BLaER1 (cell line): ENCODE data around the gene ABT1.

Experiments
- H3K27ac ChIP-seq: shearing (Covaris generic); formaldehyde crosslinking; 2 replicates; pipeline ENCODE4 v1.8.1; 2022
- H3K27me3 ChIP-seq: shearing (Covaris generic); formaldehyde crosslinking; 2 replicates; pipeline ENCODE4 v1.8.1; 2022
- H3K36me3 ChIP-seq: shearing (Covaris generic); formaldehyde crosslinking; 2 replicates; pipeline ENCODE4 v1.8.1; 2022
- H3K4me1 ChIP-seq: shearing (Covaris generic); formaldehyde crosslinking; 2 replicates; pipeline ENCODE4 v1.8.1; 2022
- H3K4me2 ChIP-seq: shearing (Covaris generic); formaldehyde crosslinking; 2 replicates; pipeline ENCODE4 v1.8.1; 2022
- H3K4me3 ChIP-seq: shearing (Covaris generic); formaldehyde crosslinking; 2 replicates; pipeline ENCODE4 v1.8.1; 2022
- H3K9ac ChIP-seq: shearing (Covaris generic); formaldehyde crosslinking; 2 replicates; pipeline ENCODE4 v1.8.1; 2022
- H3K9me3 ChIP-seq: shearing (Covaris generic); formaldehyde crosslinking; 2 replicates; pipeline ENCODE4 v1.8.1; 2022
- H4K20me1 ChIP-seq: shearing (Covaris generic); formaldehyde crosslinking; 2 replicates; pipeline ENCODE4 v1.8.1; 2022
- Cebpa-rat ChIP-seq: shearing (Covaris generic); IDR thresholded peaks from 2 replicates; pipeline ENCODE4 v1.8.1; 2022

The ABT1 gene

GRCh38 chr6:26575494-26575939 is 21.2 kb upstream of the ABT1 start:
- Histone ChIP-seq H3K9me3 (peaks cover 20% of the 10 kb centered on the region), H3K27ac (no peak overlapping the region), H3K9ac (no peak overlapping the region), H4K20me1 (no peaks in the 10 kb centered on the region), H3K4me3 (no peak overlapping the region), H3K4me1 (peaks cover 13% of the 10 kb centered on the region), H3K27me3 (no peaks in the 10 kb centered on the region), H3K4me2 (no peak overlapping the region), H3K36me3 (no peaks in the 10 kb centered on the region)
- no peak for TF ChIP-seq Cebpa-rat

- no peak for TF ChIP-seq Cebpa-rat
- Histone ChIP-seq H3K4me2 (no peak overlapping the region), H4K20me1 (no peaks in the 10 kb centered on the region), H3K27ac (no peak overlapping the region), H3K9me3 (peaks cover 20% of the 10 kb centered on the region), H3K4me3 (no peak overlapping the region), H3K4me1 (peaks cover 13% of the 10 kb centered on the region), H3K9ac (no peak overlapping the region), H3K36me3 (no peaks in the 10 kb centered on the region), H3K27me3 (no peaks in the 10 kb centered on the region)
Observed at GRCh38 chr6:26576407-26576843, 20.3 kb upstream of the ABT1 start.

- Histone ChIP-seq H3K9me3 (peaks cover 20% of the 10 kb centered on the region), H4K20me1 (no peaks in the 10 kb centered on the region), H3K4me2 (peak overlapping the region; percentile 46), H3K27me3 (no peaks in the 10 kb centered on the region), H3K4me1 (peaks cover 8% of the 10 kb centered on the region), H3K27ac (no peak overlapping the region), H3K36me3 (no peaks in the 10 kb centered on the region), H3K9ac (no peak overlapping the region), H3K4me3 (peak overlapping the region; percentile 38; the same call in 1 of the 2 replicates)
- TF ChIP-seq Cebpa-rat, result no peak
Observed at GRCh38 chr6:26576929-26577719, 19.6 kb upstream of the ABT1 start.

- Histone ChIP-seq H3K4me3 (peak overlapping the region; percentile 38; the same call in 1 of the 2 replicates), H3K9me3 (peaks cover 20% of the 10 kb centered on the region), H3K4me1 (peaks cover 5% of the 10 kb centered on the region; the same call in 1 of the 2 replicates), H3K9ac (no peak overlapping the region), H3K27me3 (no peaks in the 10 kb centered on the region), H4K20me1 (no peaks in the 10 kb centered on the region), H3K4me2 (peak overlapping the region; percentile 46), H3K36me3 (no peaks in the 10 kb centered on the region), H3K27ac (no peak overlapping the region)
- no peak for TF ChIP-seq Cebpa-rat
Observed at GRCh38 chr6:26577720-26578072, 19.1 kb upstream of the ABT1 start.

- Histone ChIP-seq H3K4me3 (no peak overlapping the region), H4K20me1 (no peaks in the 10 kb centered on the region)
Observed at GRCh38 chr6:26578279-26578678, 18.5 kb upstream of the ABT1 start.

GRCh38 chr6:26578741-26579140 is 18.0 kb upstream of the ABT1 start:
- Histone ChIP-seq H3K27me3 (no peaks in the 10 kb centered on the region), H3K4me2 (no peak overlapping the region), H3K4me1 (peaks cover 5% of the 10 kb centered on the region; the same call in 1 of the 2 replicates), H3K9ac (no peak overlapping the region), H3K27ac (no peak overlapping the region), H4K20me1 (no peaks in the 10 kb centered on the region), H3K9me3 (peaks cover 20% of the 10 kb centered on the region), H3K4me3 (no peak overlapping the region), H3K36me3 (no peaks in the 10 kb centered on the region)
- no peak for TF ChIP-seq Cebpa-rat

More at GRCh38 chr6:26578279-26578678, 18.5 kb upstream of the ABT1 start:
- H3K36me3 ChIP-seq, result no peaks in the 10 kb centered on the region
- peaks cover 20% of the 10 kb centered on the region for H3K9me3 ChIP-seq
- H3K9ac ChIP-seq, result no peak overlapping the region
- no peak overlapping the region for H3K27ac ChIP-seq
- H3K4me1 ChIP-seq, result peaks cover 5% of the 10 kb centered on the region; the same call in 1 of the 2 replicates
- H3K27me3 ChIP-seq, result no peaks in the 10 kb centered on the region
- TF ChIP-seq Cebpa-rat, result no peak
- no peak overlapping the region for H3K4me2 ChIP-seq

GRCh38 chr6:26581164-26581915 is 15.4 kb upstream of the ABT1 start:
- TF ChIP-seq Cebpa-rat, result no peak
- H3K27ac ChIP-seq, result no peak overlapping the region
- H3K4me1 ChIP-seq, result peaks cover 5% of the 10 kb centered on the region; the same call in 1 of the 2 replicates
- H3K4me2 ChIP-seq, result no peak overlapping the region
- H4K20me1 ChIP-seq, result no peaks in the 10 kb centered on the region
- H3K9ac ChIP-seq, result no peak overlapping the region
- no peaks in the 10 kb centered on the region for H3K36me3 ChIP-seq
- no peaks in the 10 kb centered on the region for H3K27me3 ChIP-seq
- H3K4me3 ChIP-seq, result no peak overlapping the region
- H3K9me3 ChIP-seq, result peaks cover 20% of the 10 kb centered on the region

GRCh38 chr6:26588965-26589364 is 7.8 kb upstream of the ABT1 start:
- H3K4me3 ChIP-seq, result no peak overlapping the region
- no peak overlapping the region for H3K4me2 ChIP-seq
- TF ChIP-seq Cebpa-rat, result no peak
- H3K9ac ChIP-seq, result no peak overlapping the region
- no peaks in the 10 kb centered on the region for H3K9me3 ChIP-seq
- no peaks in the 10 kb centered on the region for H3K36me3 ChIP-seq
- no peaks in the 10 kb centered on the region for H4K20me1 ChIP-seq
- no peaks in the 10 kb centered on the region for H3K4me1 ChIP-seq
- no peak overlapping the region for H3K27ac ChIP-seq
- peaks cover 3% of the 10 kb centered on the region; the same call in 1 of the 2 replicates for H3K27me3 ChIP-seq

GRCh38 chr6:26592649-26593048 is 4.1 kb upstream of the ABT1 start:
- Histone ChIP-seq H3K36me3 (no peaks in the 10 kb centered on the region), H3K4me1 (peaks cover 8% of the 10 kb centered on the region)

More at GRCh38 chr6:26592649-26593048, 4.1 kb upstream of the ABT1 start:
- peaks cover 3% of the 10 kb centered on the region for H4K20me1 ChIP-seq
- no peak overlapping the region for H3K9ac ChIP-seq
- H3K27me3 ChIP-seq, result peaks cover 3% of the 10 kb centered on the region; the same call in 1 of the 2 replicates
- H3K4me3 ChIP-seq, result no peak overlapping the region
- no peaks in the 10 kb centered on the region for H3K9me3 ChIP-seq
- TF ChIP-seq Cebpa-rat, result no peak
- H3K4me2 ChIP-seq, result no peak overlapping the region
- no peak overlapping the region for H3K27ac ChIP-seq
